ENCODE measurements around the gene CR2.
A peak's percentile ranks its signal among the peaks of the same experiment; 100 is the strongest.

Gene CR2

DNA sequence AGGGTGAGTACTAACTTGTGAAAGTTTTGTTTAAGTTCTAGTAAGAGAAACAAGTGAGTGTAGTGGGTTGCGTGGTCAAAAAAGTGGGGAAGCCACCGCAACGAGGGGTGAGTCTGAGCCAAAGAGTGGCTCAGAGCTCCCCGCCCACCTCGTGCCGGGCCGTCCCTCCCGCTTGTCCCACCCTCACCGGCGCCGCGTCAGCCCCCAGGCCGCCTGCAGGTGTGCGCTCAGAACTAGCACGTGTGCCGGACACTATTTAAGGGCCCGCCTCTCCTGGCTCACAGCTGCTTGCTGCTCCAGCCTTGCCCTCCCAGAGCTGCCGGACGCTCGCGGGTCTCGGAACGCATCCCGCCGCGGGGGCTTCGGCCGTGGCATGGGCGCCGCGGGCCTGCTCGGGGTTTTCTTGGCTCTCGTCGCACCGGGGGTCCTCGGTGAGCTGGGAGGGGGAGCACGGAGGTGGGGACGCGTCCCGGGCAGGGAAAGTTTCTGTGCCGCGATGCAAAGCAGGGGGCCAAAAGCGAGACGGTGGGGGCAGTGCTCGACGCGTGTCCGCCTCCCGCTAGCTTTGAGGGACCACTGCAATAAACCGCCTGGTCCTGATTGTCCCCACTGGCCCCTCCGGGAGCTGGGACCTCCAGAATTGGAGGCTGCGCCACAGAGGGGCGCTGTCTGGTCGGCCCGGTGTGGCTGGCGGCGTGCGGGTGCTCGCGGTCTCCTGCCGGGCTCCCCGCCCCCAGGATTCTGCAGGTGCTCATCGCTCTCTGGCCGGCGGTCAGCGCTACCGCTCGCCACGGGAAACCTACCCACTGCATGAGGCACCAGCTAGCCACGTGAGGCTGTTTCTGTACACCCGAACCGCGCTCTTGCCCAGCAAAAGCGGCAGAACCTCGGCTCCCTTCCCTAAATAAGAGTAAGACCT is at the start of gene CR2:
Gene CR2 (plus strand): TSS at position 283 of the 919 bp plus-strand sequence. CDS start 91 bp downstream, at position 374.
- no peaks in the 10 kb centered on the region for H3K36me3 Mint-ChIP-seq (ENCODE audit: low read depth)
- H3K27me3 Mint-ChIP-seq = peaks cover 22% of the 10 kb centered on the region
- H3K9me3 Mint-ChIP-seq = no peaks in the 10 kb centered on the region
- peak within 1 kb of the TSS; percentile 77 for H3K4me3 Mint-ChIP-seq
- H3K4me1 Mint-ChIP-seq (ENCODE audit: low read depth) = peaks cover 15% of the 10 kb centered on the region
- H3K27ac Mint-ChIP-seq = peak within 1 kb of the TSS; percentile 57

GRCh38 chr1:207404849-207405525 is 49.1 kb upstream of the CR2 start:
- Mint-ChIP-seq H3K9me3 (peaks cover 5% of the 10 kb centered on the region), H3K36me3 (ENCODE audit: low read depth) (no peaks in the 10 kb centered on the region), H3K27me3 (peaks cover 5% of the 10 kb centered on the region), H3K4me3 (no peak overlapping the region), H3K27ac (no peak overlapping the region), H3K4me1 (ENCODE audit: low read depth) (peaks cover 36% of the 10 kb centered on the region)

- peaks cover 5% of the 10 kb centered on the region for H3K27me3 Mint-ChIP-seq
- peaks cover 37% of the 10 kb centered on the region for H3K4me1 Mint-ChIP-seq (ENCODE audit: low read depth)
- peaks cover 2% of the 10 kb centered on the region for H3K9me3 Mint-ChIP-seq
- H3K27ac Mint-ChIP-seq = no peak overlapping the region
- H3K36me3 Mint-ChIP-seq (ENCODE audit: low read depth) = no peaks in the 10 kb centered on the region
- H3K4me3 Mint-ChIP-seq = no peak overlapping the region
Observed at GRCh38 chr1:207405814-207406213, 48.3 kb upstream of the CR2 start.

- Mint-ChIP-seq H3K4me3 (no peak overlapping the region), H3K36me3 (ENCODE audit: low read depth) (no peaks in the 10 kb centered on the region), H3K4me1 (ENCODE audit: low read depth) (peaks cover 51% of the 10 kb centered on the region), H3K27ac (peak overlapping the region; percentile 16), H3K27me3 (peaks cover 5% of the 10 kb centered on the region), H3K9me3 (no peaks in the 10 kb centered on the region)
Observed at GRCh38 chr1:207407655-207408260, 46.4 kb upstream of the CR2 start.

- H3K4me3 Mint-ChIP-seq = peak overlapping the region; percentile 46
- H3K27ac Mint-ChIP-seq = peak overlapping the region; percentile 93
Observed at GRCh38 chr1:207412845-207413244, 41.3 kb upstream of the CR2 start.

DNA sequence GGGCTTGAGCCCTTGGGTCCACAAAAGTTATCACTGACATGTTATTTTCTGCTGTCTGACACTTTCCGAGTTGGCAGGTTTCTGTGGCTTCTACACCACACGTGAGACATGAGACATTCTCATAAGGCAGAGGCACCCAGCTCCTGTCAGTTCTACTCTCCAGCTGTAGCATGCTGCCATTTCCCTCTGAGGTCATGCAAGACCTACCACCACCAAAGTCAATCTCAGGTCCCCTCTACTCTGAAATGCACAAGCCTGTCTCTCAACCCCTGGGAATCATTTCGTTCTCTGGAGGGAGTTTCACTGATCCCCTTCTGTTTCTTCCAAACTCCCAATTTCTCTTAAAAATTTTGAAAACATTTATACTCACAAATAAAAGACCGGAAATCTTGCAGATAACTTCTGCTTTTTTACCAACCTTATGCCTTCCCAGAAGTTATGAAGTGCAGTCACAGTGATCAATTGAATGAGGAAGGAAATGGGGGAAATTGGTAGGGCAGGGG is 39.5 kb upstream of the CR2 start:
- Mint-ChIP-seq H3K4me3 (peak overlapping the region; percentile 27), H3K36me3 (ENCODE audit: low read depth) (no peaks in the 10 kb centered on the region), H3K4me1 (ENCODE audit: low read depth) (peaks cover 68% of the 10 kb centered on the region), H3K27ac (peak overlapping the region; percentile 76), H3K27me3 (peaks cover 7% of the 10 kb centered on the region), H3K9me3 (peaks cover 2% of the 10 kb centered on the region)

More at GRCh38 chr1:207412845-207413244, 41.3 kb upstream of the CR2 start:
- peaks cover 7% of the 10 kb centered on the region for H3K27me3 Mint-ChIP-seq
- no peaks in the 10 kb centered on the region for H3K9me3 Mint-ChIP-seq
- no peaks in the 10 kb centered on the region for H3K36me3 Mint-ChIP-seq (ENCODE audit: low read depth)
- H3K4me1 Mint-ChIP-seq (ENCODE audit: low read depth) = peaks cover 69% of the 10 kb centered on the region

DNA sequence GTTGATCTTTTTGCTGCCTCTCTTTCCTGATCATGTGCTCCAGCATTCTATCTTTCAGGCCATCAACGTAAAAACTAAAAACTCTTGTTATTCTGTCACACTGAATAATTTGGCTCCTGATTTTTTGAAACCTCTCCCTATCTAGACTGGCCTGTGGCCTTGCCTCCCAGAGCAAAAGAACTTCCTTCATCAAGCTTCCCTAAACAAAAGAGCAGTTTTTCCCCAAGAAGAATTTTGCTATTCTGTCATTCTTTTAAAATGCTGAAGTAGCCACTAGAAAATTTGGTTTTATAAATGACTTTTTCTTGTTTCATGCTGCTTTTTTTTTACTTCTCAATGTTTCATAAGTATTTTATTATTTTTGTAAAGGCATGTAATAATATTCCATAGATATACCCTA is 37.1 kb upstream of the CR2 start:
- peaks cover 55% of the 10 kb centered on the region for H3K4me1 Mint-ChIP-seq (ENCODE audit: low read depth)
- no peak overlapping the region for H3K4me3 Mint-ChIP-seq
- H3K36me3 Mint-ChIP-seq (ENCODE audit: low read depth) = peaks cover 3% of the 10 kb centered on the region
- peaks cover 9% of the 10 kb centered on the region for H3K9me3 Mint-ChIP-seq
- no peak overlapping the region for H3K27ac Mint-ChIP-seq
- peaks cover 7% of the 10 kb centered on the region for H3K27me3 Mint-ChIP-seq

DNA sequence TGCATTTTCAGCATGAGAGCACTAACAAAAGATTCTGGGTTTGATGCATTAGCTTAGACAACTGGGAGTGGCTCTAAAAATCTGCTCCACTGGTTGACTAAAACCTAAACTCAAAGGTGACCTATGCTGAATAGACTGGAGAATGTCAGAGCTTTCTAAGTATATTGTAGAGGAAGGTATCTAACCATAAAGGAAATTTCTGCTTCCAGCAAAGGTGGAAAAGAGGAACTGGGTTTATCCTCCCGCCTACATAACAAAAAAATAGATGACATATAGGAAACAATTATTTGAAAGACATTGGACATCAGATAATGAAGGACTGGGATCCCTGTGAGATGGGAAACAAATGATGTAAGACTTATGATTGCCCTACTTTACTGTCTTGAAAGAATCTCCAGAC is 35.8 kb upstream of the CR2 start:
- peaks cover 42% of the 10 kb centered on the region for H3K4me1 Mint-ChIP-seq (ENCODE audit: low read depth)
- H3K27me3 Mint-ChIP-seq = peaks cover 7% of the 10 kb centered on the region
- no peak overlapping the region for H3K4me3 Mint-ChIP-seq
- peaks cover 3% of the 10 kb centered on the region for H3K36me3 Mint-ChIP-seq (ENCODE audit: low read depth)
- peaks cover 9% of the 10 kb centered on the region for H3K9me3 Mint-ChIP-seq
- H3K27ac Mint-ChIP-seq = no peak overlapping the region

DNA sequence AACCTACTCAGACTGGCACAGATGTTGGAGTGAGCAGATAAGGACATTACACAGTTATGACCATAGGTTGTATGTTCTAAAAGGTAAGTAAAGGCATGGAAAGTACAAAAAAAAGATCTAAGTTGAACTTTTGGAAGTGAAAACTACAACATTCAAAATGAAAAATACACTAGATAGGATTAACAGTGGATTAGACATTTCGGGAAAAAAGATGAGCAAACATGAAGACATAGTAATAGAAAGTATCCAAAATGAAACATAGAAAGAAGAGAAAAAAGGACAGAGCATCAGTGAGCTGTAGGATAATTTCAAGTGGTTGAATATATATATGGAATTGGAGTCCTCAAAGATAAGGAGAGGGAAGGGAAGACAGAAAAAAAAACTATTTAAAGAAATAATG is 34.0 kb upstream of the CR2 start:
- Mint-ChIP-seq H3K36me3 (ENCODE audit: low read depth) (peaks cover 3% of the 10 kb centered on the region), H3K4me3 (no peak overlapping the region), H3K27me3 (peaks cover 8% of the 10 kb centered on the region), H3K9me3 (peaks cover 9% of the 10 kb centered on the region), H3K27ac (no peak overlapping the region), H3K4me1 (ENCODE audit: low read depth) (peaks cover 28% of the 10 kb centered on the region)

- H3K4me3 Mint-ChIP-seq = no peak overlapping the region
Observed at GRCh38 chr1:207421078-207421477, 33.0 kb upstream of the CR2 start.

DNA sequence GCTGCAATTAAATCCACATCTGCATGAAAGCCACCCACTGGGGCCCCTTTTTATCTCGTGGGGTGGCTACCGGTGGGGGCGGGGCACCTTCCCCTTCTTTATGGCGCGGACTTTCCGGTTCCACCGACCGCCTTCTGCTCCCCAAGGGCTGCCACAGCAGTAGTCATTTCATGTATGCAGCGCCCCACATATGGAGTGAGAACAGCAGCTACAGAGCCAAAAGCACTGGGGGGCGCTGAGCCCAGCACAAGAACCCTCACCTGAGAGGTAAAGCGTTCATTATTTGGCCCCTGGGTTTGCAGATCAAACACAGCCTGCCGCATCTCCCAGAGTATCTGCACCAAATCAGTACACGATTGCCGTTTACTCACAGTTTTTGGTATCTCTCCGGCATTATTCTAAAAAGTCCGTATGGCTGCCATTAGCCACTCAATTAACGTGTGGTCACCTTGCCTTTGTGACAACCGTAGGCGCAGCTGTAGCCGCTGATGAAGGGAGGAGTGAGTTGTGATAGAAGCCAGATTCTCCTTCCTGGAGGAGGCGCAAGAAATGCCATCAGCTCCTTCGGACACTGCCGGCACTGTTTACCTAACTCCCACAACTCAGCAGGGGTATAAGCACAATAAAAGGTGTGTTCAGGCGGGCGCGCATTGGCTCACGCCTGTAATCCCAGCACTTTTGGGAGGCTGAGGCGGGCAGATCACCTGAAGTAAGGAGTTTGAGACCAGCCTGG is 30.4 kb upstream of the CR2 start:
- H3K36me3 Mint-ChIP-seq (ENCODE audit: low read depth) = peaks cover 3% of the 10 kb centered on the region
- H3K4me3 Mint-ChIP-seq = no peak overlapping the region
- peaks cover 15% of the 10 kb centered on the region for H3K27me3 Mint-ChIP-seq
- peaks cover 9% of the 10 kb centered on the region for H3K9me3 Mint-ChIP-seq
- peaks cover 16% of the 10 kb centered on the region for H3K4me1 Mint-ChIP-seq (ENCODE audit: low read depth)
- no peak overlapping the region for H3K27ac Mint-ChIP-seq

More at GRCh38 chr1:207421078-207421477, 33.0 kb upstream of the CR2 start:
- peaks cover 3% of the 10 kb centered on the region for H3K36me3 Mint-ChIP-seq (ENCODE audit: low read depth)
- peaks cover 11% of the 10 kb centered on the region for H3K27me3 Mint-ChIP-seq
- peaks cover 9% of the 10 kb centered on the region for H3K9me3 Mint-ChIP-seq
- no peak overlapping the region for H3K27ac Mint-ChIP-seq
- peaks cover 25% of the 10 kb centered on the region for H3K4me1 Mint-ChIP-seq (ENCODE audit: low read depth)

DNA sequence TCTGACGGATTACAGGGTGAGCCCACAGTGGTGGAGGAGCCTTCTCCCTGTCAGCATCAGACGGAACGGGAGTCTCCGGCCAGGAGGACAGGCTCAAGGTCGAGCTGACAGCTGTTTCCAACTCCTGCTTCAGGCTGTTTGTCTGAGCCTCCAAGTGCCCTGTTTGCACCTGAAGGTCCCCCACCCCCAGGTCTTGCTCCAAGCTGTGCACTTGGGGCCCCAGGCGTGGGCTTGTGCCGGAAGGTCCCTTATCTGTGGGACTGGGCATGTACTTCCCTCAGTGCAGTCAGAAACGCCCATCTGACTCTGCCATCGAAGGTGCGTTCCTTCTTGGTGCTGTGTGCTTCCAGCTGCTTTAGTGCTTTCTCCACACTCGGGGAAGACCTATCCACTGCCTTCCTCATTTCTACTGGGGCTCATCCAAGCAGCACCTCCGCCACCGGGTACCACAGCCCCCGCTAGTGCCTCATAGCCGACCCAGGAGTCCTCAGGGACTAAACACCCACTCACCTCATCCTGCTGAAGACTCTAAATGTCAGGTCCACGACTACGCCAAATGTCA is 29.5 kb upstream of the CR2 start:
- no peak overlapping the region for H3K27ac Mint-ChIP-seq
- peaks cover 15% of the 10 kb centered on the region for H3K27me3 Mint-ChIP-seq
- peaks cover 3% of the 10 kb centered on the region for H3K36me3 Mint-ChIP-seq (ENCODE audit: low read depth)
- no peak overlapping the region for H3K4me3 Mint-ChIP-seq
- H3K9me3 Mint-ChIP-seq = peaks cover 7% of the 10 kb centered on the region
- H3K4me1 Mint-ChIP-seq (ENCODE audit: low read depth) = peaks cover 21% of the 10 kb centered on the region

GRCh38 chr1:207427832-207428585 is 26.1 kb upstream of the CR2 start:
- no peak overlapping the region for H3K27ac Mint-ChIP-seq
- no peak overlapping the region for H3K4me3 Mint-ChIP-seq
- H3K4me1 Mint-ChIP-seq (ENCODE audit: low read depth) = peaks cover 29% of the 10 kb centered on the region
- H3K36me3 Mint-ChIP-seq (ENCODE audit: low read depth) = no peaks in the 10 kb centered on the region
- peaks cover 15% of the 10 kb centered on the region for H3K27me3 Mint-ChIP-seq
- no peaks in the 10 kb centered on the region for H3K9me3 Mint-ChIP-seq

All from stimulated activated naive CD8-positive, alpha-beta T cell treated with anti-CD3 and anti-CD28 coated beads, Interleukin-15, Interleukin-2, amounts not matched to agents 100 ng/mL and 50 ng/mL, for 24 hours (primary cell).